Measurements from ENCODE around the gene SAMD13.

The SAMD13 gene

DNA sequence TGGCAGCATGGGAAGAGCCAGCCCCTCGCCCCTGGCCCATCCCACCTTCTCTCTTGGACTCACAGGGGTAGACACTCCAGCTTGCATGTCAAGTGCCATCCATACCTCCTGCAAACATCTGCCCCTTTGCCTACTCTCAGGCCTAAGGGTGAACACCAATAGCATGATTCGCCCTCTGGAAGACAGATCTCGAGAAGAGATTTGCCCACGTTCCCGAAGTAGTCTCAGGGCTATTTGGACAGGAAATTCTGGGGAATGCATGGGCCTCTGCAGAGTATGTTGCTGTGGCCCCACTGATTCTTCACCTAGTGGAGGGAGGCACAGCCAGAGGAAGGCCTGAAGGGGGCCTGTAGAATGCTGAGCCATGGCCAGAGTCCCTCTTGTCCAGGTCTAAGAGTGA, 66.9 kb downstream of the SAMD13 start:
- Histone ChIP-seq H3K27ac (replicated peaks) (no peak overlapping the region), H3K27me3 (ENCODE audit: insufficient read depth, poor library complexity, severe bottlenecking) (no peaks in the 10 kb centered on the region), H3K4me3 (replicated peaks; ENCODE audit: insufficient read depth, low read length) (no peak overlapping the region)
- DNase-seq (ENCODE audit: low read depth in 1 of 2, low spot score in 1 of 2): no peak
- TF ChIP-seq, protein P1, sequence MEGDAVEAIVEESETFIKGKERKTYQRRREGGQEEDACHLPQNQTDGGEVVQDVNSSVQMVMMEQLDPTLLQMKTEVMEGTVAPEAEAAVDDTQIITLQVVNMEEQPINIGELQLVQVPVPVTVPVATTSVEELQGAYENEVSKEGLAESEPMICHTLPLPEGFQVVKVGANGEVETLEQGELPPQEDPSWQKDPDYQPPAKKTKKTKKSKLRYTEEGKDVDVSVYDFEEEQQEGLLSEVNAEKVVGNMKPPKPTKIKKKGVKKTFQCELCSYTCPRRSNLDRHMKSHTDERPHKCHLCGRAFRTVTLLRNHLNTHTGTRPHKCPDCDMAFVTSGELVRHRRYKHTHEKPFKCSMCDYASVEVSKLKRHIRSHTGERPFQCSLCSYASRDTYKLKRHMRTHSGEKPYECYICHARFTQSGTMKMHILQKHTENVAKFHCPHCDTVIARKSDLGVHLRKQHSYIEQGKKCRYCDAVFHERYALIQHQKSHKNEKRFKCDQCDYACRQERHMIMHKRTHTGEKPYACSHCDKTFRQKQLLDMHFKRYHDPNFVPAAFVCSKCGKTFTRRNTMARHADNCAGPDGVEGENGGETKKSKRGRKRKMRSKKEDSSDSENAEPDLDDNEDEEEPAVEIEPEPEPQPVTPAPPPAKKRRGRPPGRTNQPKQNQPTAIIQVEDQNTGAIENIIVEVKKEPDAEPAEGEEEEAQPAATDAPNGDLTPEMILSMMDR (IDR thresholded peaks at IDR 0.05; ENCODE audit: insufficient read depth, low read length): no peak
- no peak for TF ChIP-seq GABPA (IDR thresholded peaks at IDR 0.05; ENCODE audit: low read depth)

DNA sequence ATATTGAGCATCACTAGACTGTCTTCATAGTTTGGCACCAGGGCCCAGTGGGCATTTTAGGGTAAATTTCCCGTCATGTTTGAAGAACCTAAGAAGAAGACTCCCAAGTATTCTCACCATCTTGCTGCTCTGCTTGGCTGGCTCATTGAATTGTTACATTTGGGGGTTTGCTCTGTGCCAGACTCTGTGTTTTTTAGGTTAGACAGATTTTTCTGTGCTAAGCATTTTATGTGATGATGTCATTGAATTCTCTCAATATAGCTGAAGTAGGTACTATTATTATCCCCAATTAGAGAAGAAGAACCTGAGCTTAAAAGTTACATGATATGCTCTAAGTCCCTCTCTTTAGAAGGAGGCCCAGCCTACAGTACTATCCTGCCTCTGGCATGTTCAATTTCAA, 68.8 kb downstream of the SAMD13 start:
- Histone ChIP-seq H3K4me3 (replicated peaks; ENCODE audit: insufficient read depth, low read length) (no peak overlapping the region), H3K27me3 (ENCODE audit: insufficient read depth, poor library complexity, severe bottlenecking) (no peaks in the 10 kb centered on the region), H3K27ac (replicated peaks) (no peak overlapping the region)
- DNase-seq (ENCODE audit: low read depth in 1 of 2, low spot score in 1 of 2): no peak
- TF ChIP-seq POLR2AphosphoS5 (IDR thresholded peaks at IDR 0.05; ENCODE audit: low read depth) (no peak), SPI1 (IDR thresholded peaks at IDR 0.05; ENCODE audit: borderline replicate concordance, low read depth) (no peak), GABPA (IDR thresholded peaks at IDR 0.05; ENCODE audit: low read depth) (no peak)
- TF ChIP-seq, protein P1 (IDR thresholded peaks at IDR 0.05; ENCODE audit: insufficient read depth, low read length): no peak
- TF ChIP-seq, protein P2, sequence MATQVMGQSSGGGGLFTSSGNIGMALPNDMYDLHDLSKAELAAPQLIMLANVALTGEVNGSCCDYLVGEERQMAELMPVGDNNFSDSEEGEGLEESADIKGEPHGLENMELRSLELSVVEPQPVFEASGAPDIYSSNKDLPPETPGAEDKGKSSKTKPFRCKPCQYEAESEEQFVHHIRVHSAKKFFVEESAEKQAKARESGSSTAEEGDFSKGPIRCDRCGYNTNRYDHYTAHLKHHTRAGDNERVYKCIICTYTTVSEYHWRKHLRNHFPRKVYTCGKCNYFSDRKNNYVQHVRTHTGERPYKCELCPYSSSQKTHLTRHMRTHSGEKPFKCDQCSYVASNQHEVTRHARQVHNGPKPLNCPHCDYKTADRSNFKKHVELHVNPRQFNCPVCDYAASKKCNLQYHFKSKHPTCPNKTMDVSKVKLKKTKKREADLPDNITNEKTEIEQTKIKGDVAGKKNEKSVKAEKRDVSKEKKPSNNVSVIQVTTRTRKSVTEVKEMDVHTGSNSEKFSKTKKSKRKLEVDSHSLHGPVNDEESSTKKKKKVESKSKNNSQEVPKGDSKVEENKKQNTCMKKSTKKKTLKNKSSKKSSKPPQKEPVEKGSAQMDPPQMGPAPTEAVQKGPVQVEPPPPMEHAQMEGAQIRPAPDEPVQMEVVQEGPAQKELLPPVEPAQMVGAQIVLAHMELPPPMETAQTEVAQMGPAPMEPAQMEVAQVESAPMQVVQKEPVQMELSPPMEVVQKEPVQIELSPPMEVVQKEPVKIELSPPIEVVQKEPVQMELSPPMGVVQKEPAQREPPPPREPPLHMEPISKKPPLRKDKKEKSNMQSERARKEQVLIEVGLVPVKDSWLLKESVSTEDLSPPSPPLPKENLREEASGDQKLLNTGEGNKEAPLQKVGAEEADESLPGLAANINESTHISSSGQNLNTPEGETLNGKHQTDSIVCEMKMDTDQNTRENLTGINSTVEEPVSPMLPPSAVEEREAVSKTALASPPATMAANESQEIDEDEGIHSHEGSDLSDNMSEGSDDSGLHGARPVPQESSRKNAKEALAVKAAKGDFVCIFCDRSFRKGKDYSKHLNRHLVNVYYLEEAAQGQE (IDR thresholded peaks at IDR 0.05; ENCODE audit: insufficient replicate concordance, low read depth): no peak

DNA sequence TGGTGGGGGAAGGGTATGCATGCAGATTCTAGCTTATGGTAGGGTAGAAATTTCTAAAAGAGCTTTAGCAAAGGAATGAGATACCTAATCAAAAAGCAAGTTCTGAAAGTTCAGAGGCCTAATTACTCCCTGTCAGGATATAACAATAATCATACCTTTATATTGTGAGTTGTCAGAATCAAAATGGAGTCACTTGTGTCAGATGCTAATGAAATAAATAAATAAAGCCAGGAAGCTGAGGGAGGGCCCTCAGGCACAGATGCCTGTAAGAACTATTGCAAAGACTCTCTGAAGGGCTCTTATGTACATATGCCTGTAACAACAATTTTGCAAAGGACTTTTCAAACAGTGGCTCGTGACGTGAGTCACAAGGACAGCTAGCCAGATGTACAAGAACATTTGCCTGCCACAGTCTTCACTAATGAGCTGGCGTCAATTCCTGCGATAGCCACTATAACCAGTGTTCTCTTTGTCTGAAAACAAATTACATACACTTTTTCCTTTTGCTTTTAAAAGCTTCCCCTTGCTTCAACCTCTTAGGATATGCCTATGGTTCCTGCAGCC, 69.4 kb downstream of the SAMD13 start:
- TF ChIP-seq, protein P2 (IDR thresholded peaks at IDR 0.05; ENCODE audit: insufficient replicate concordance, low read depth): no peak
- DNase-seq (ENCODE audit: low read depth in 1 of 2, low spot score in 1 of 2): no peak
- Histone ChIP-seq H3K4me3 (replicated peaks; ENCODE audit: insufficient read depth, low read length) (no peak overlapping the region), H3K27ac (replicated peaks) (no peak overlapping the region), H3K27me3 (ENCODE audit: insufficient read depth, poor library complexity, severe bottlenecking) (no peaks in the 10 kb centered on the region)

DNA sequence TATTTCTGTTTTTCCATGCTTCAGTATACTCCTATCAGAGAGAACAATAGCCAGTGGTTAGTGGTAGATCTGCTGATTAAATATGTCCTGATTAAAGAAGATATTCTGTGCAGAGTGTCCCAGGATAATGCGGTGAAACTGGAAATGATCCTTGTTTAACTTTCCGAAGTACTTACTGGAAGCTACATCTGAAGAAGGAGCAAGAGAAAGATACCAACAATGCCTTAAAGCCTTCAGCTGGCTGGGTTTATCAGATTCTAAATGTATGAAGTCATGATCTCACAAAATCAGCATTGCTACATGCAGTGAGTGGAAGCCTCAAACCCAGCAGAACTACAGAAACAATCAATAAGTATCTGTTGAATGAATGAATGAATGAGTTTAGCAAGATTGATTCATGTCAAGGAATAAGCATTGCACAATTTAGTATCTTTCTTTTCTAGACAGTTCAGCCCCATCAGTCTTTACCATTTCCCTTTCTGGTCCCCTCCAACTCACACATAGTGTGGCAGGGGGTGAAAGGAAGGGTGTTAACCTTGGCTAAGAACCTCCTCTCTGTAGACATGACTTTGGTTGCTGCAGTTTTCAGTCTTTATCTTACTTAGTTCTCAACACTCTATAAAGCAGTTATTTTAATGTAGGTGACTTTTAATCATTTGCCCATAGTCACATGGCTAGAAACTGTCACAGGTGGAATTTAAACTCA, 72.1 kb downstream of the SAMD13 start:
- Histone ChIP-seq H3K27me3 (ENCODE audit: insufficient read depth, poor library complexity, severe bottlenecking) (no peaks in the 10 kb centered on the region), H3K4me3 (replicated peaks; ENCODE audit: insufficient read depth, low read length) (no peak overlapping the region), H3K27ac (replicated peaks) (no peak overlapping the region)
- TF ChIP-seq, protein P1 (IDR thresholded peaks at IDR 0.05; ENCODE audit: insufficient read depth, low read length): no peak
- no peak for TF ChIP-seq GABPA (IDR thresholded peaks at IDR 0.05; ENCODE audit: low read depth)
- TF ChIP-seq, protein P2 (IDR thresholded peaks at IDR 0.05; ENCODE audit: insufficient replicate concordance, low read depth): no peak
- TF ChIP-seq SPI1 (IDR thresholded peaks at IDR 0.05; ENCODE audit: borderline replicate concordance, low read depth): no peak
- TF ChIP-seq POLR2AphosphoS5 (IDR thresholded peaks at IDR 0.05; ENCODE audit: low read depth): no peak
- no peak for DNase-seq (ENCODE audit: low read depth in 1 of 2, low spot score in 1 of 2)
